K562 (cell line): ENCODE results near the gene TP73. TPM values are rescaled to one million over a fixed set of nuclear protein-coding genes. Genes with fewer than 3 reads are reported as not detected.

Experiments used
- GABPA ChIP-seq: fragments of 200-800 bp; sonication (Bioruptor generic); conservative IDR thresholded peaks from 2 replicates; pipeline ENCODE4 v1.6.1; 2016; ENCODE audit warnings: low read depth, missing genetic modification characterization, missing compliant biosample characterization
- NRF1 ChIP-seq, 2 experiments: fragments of 450-650 bp; IDR thresholded peaks in 1 of 2; conservative IDR thresholded peaks in 1 of 2; 2 replicates each; pipeline ENCODE4 v1.6.1; 2014; ENCODE audit warnings: mild to moderate bottlenecking in 2 of 2
- ZBTB7A ChIP-seq: IDR thresholded peaks from 2 replicates; pipeline ENCODE4 v1.6.1; 2011; ENCODE audit warnings: low read depth, mild to moderate bottlenecking, low read length, moderate library complexity, borderline replicate concordance; ENCODE audit not compliant: control insufficient read depth
- ZEB2 ChIP-seq: fragments of 450-650 bp; IDR thresholded peaks from 2 replicates; pipeline ENCODE4 v1.6.1; 2016
- polyA plus RNA-seq, 8 experiments: library from polyadenylated mRNA; depleted of rRNA in 4 of 8; stranded (reverse) in 5 of 8; unstranded in 3 of 8; fragments of >200 nt; fragmentation: Nextera tagmentation in 2 of 8; fragmentation: Illumina TruSeq in 1 of 8; extraction: Ambion mirVana in 2 of 8; extraction: Trizol in 1 of 8; gene quantifications; 2 replicates each; pipeline versions ENCODE4 v1.2.1 to v1.2.3, GENCODE V29; 2011 to 2014; ENCODE audit warnings: inconsistent platforms in 1 of 8, missing spikeins in 1 of 8
- total RNA-seq, 7 experiments: library from RNA; depleted of rRNA in 6 of 7; stranded (reverse); fragments of >200 nt in 6 of 7; fragmentation: Illumina TruSeq in 2 of 7; extraction: Trizol in 2 of 7; gene quantifications; 2 replicates each; pipeline versions ENCODE4 v1.2.1 to v1.2.3, GENCODE V29; 2011 to 2021; ENCODE audit warnings: low replicate concordance in 1 of 7
- TF ChIP-seq, protein P1 (sequence below): IDR thresholded peaks from 2 replicates; pipeline ENCODE4 v1.6.1; 2016; ENCODE audit warnings: missing genetic modification characterization, missing compliant biosample characterization
- TF ChIP-seq, protein P2 (sequence below): fragments of 450-650 bp; IDR thresholded peaks from 2 replicates; pipeline ENCODE4 v1.6.1; 2016; ENCODE audit warnings: mild to moderate bottlenecking, moderate library complexity
- TF ChIP-seq, protein P3 (sequence below): fragments of 150-350 bp; IDR thresholded peaks from 2 replicates; pipeline ENCODE4 v1.6.1; 2014; ENCODE audit warnings: low read depth, mild to moderate bottlenecking, low read length, borderline replicate concordance
- TF ChIP-seq, protein P4 (sequence below): fragments of 450-650 bp; IDR thresholded peaks from 2 replicates; pipeline ENCODE4 v1.6.1; 2016; ENCODE audit warnings: missing biosample characterization, missing genetic modification characterization

The TP73 gene
- total and polyA plus RNA-seq, 9 of the 15 experiments (the other 6 are each of a cell fraction or from before 2014, with no cell fraction given) = 0.07 to 1.6 (median 0.40) TPM; not detected in 2

DNA sequence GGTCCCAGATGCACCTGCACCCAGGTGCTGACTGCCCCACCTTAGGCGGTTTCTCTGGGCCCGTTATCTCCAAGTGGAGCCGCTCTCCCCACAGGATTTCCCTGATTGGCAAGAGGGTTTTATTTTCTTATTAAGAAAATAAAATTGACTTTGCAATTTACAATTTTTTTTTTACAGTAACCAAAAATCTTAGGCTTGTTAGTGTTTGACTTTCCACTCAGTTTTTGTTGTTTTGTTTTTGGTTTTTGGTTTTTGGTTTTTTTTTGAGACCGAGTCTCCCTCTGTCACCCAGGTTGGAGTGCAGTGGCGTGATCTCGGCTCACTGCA lies 95.2 kb downstream of the TP73 start (continued):
- TF ChIP-seq, protein P1, sequence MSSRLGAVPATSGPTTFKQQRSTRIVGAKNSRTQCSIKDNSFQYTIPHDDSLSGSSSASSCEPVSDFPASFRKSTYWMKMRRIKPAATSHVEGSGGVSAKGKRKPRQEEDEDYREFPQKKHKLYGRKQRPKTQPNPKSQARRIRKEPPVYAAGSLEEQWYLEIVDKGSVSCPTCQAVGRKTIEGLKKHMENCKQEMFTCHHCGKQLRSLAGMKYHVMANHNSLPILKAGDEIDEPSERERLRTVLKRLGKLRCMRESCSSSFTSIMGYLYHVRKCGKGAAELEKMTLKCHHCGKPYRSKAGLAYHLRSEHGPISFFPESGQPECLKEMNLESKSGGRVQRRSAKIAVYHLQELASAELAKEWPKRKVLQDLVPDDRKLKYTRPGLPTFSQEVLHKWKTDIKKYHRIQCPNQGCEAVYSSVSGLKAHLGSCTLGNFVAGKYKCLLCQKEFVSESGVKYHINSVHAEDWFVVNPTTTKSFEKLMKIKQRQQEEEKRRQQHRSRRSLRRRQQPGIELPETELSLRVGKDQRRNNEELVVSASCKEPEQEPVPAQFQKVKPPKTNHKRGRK = peak; percentile 49; the same call in 1 of the 2 replicates
- TF ChIP-seq, protein P2, sequence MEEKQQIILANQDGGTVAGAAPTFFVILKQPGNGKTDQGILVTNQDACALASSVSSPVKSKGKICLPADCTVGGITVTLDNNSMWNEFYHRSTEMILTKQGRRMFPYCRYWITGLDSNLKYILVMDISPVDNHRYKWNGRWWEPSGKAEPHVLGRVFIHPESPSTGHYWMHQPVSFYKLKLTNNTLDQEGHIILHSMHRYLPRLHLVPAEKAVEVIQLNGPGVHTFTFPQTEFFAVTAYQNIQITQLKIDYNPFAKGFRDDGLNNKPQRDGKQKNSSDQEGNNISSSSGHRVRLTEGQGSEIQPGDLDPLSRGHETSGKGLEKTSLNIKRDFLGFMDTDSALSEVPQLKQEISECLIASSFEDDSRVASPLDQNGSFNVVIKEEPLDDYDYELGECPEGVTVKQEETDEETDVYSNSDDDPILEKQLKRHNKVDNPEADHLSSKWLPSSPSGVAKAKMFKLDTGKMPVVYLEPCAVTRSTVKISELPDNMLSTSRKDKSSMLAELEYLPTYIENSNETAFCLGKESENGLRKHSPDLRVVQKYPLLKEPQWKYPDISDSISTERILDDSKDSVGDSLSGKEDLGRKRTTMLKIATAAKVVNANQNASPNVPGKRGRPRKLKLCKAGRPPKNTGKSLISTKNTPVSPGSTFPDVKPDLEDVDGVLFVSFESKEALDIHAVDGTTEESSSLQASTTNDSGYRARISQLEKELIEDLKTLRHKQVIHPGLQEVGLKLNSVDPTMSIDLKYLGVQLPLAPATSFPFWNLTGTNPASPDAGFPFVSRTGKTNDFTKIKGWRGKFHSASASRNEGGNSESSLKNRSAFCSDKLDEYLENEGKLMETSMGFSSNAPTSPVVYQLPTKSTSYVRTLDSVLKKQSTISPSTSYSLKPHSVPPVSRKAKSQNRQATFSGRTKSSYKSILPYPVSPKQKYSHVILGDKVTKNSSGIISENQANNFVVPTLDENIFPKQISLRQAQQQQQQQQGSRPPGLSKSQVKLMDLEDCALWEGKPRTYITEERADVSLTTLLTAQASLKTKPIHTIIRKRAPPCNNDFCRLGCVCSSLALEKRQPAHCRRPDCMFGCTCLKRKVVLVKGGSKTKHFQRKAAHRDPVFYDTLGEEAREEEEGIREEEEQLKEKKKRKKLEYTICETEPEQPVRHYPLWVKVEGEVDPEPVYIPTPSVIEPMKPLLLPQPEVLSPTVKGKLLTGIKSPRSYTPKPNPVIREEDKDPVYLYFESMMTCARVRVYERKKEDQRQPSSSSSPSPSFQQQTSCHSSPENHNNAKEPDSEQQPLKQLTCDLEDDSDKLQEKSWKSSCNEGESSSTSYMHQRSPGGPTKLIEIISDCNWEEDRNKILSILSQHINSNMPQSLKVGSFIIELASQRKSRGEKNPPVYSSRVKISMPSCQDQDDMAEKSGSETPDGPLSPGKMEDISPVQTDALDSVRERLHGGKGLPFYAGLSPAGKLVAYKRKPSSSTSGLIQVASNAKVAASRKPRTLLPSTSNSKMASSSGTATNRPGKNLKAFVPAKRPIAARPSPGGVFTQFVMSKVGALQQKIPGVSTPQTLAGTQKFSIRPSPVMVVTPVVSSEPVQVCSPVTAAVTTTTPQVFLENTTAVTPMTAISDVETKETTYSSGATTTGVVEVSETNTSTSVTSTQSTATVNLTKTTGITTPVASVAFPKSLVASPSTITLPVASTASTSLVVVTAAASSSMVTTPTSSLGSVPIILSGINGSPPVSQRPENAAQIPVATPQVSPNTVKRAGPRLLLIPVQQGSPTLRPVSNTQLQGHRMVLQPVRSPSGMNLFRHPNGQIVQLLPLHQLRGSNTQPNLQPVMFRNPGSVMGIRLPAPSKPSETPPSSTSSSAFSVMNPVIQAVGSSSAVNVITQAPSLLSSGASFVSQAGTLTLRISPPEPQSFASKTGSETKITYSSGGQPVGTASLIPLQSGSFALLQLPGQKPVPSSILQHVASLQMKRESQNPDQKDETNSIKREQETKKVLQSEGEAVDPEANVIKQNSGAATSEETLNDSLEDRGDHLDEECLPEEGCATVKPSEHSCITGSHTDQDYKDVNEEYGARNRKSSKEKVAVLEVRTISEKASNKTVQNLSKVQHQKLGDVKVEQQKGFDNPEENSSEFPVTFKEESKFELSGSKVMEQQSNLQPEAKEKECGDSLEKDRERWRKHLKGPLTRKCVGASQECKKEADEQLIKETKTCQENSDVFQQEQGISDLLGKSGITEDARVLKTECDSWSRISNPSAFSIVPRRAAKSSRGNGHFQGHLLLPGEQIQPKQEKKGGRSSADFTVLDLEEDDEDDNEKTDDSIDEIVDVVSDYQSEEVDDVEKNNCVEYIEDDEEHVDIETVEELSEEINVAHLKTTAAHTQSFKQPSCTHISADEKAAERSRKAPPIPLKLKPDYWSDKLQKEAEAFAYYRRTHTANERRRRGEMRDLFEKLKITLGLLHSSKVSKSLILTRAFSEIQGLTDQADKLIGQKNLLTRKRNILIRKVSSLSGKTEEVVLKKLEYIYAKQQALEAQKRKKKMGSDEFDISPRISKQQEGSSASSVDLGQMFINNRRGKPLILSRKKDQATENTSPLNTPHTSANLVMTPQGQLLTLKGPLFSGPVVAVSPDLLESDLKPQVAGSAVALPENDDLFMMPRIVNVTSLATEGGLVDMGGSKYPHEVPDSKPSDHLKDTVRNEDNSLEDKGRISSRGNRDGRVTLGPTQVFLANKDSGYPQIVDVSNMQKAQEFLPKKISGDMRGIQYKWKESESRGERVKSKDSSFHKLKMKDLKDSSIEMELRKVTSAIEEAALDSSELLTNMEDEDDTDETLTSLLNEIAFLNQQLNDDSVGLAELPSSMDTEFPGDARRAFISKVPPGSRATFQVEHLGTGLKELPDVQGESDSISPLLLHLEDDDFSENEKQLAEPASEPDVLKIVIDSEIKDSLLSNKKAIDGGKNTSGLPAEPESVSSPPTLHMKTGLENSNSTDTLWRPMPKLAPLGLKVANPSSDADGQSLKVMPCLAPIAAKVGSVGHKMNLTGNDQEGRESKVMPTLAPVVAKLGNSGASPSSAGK = no peak
- peak in 1 of 2 experiments; percentile 66; a peak in 3 of 4 replicates for TF ChIP-seq NRF1 (conservative IDR thresholded peaks at IDR 0.05 in 1 of 2, IDR thresholded peaks at IDR 0.05 in 1 of 2)
- peak; percentile 75 for TF ChIP-seq ZEB2
- TF ChIP-seq ZBTB7A = no peak
- peak; percentile 81 for TF ChIP-seq GABPA (tag)
- TF ChIP-seq, protein P3, sequence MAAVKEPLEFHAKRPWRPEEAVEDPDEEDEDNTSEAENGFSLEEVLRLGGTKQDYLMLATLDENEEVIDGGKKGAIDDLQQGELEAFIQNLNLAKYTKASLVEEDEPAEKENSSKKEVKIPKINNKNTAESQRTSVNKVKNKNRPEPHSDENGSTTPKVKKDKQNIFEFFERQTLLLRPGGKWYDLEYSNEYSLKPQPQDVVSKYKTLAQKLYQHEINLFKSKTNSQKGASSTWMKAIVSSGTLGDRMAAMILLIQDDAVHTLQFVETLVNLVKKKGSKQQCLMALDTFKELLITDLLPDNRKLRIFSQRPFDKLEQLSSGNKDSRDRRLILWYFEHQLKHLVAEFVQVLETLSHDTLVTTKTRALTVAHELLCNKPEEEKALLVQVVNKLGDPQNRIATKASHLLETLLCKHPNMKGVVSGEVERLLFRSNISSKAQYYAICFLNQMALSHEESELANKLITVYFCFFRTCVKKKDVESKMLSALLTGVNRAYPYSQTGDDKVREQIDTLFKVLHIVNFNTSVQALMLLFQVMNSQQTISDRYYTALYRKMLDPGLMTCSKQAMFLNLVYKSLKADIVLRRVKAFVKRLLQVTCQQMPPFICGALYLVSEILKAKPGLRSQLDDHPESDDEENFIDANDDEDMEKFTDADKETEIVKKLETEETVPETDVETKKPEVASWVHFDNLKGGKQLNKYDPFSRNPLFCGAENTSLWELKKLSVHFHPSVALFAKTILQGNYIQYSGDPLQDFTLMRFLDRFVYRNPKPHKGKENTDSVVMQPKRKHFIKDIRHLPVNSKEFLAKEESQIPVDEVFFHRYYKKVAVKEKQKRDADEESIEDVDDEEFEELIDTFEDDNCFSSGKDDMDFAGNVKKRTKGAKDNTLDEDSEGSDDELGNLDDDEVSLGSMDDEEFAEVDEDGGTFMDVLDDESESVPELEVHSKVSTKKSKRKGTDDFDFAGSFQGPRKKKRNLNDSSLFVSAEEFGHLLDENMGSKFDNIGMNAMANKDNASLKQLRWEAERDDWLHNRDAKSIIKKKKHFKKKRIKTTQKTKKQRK = no peak
- TF ChIP-seq, protein P4, sequence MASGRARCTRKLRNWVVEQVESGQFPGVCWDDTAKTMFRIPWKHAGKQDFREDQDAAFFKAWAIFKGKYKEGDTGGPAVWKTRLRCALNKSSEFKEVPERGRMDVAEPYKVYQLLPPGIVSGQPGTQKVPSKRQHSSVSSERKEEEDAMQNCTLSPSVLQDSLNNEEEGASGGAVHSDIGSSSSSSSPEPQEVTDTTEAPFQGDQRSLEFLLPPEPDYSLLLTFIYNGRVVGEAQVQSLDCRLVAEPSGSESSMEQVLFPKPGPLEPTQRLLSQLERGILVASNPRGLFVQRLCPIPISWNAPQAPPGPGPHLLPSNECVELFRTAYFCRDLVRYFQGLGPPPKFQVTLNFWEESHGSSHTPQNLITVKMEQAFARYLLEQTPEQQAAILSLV (tag) = no peak
